Caki2 (cell line): ENCODE data around the gene ATP2A2. TPM values are rescaled to one million over a fixed set of nuclear protein-coding genes. Genes with fewer than 3 reads are reported as not detected.

Source experiments
- DNase-seq: peaks from one replicate; pipeline ENCODE4 v3.0.0-alpha.2; 2015; ENCODE audit warnings: low read depth
- in situ Hi-C: cut with HindIII; loops from 2 replicates; pipeline ENCODE4 v1.10.0; 2016; ENCODE audit warnings: low sequenced_read_pairs, low pct_unique_long_range_greater_than_20kb, mixed read lengths
- total RNA-seq: library from RNA; depleted of rRNA; stranded (reverse); fragments of >200 nt; shearing (Covaris generic); gene quantifications from 2 replicates; pipeline ENCODE4 v1.2.3, GENCODE V29; 2014; ENCODE audit warnings: low replicate concordance; rRNA removed

The ATP2A2 gene
- total RNA-seq, result 8.0 and 15.3 TPM in 2 replicates

GRCh38 chr12:110280779-110281548, at the start of gene ATP2A2:
ATP2A2 (plus strand) TSS chr12:110281247; CDS start chr12:110281790, 543 bp downstream.
- in situ Hi-C loops, result no loop called here
- peak; percentile 83 for DNase-seq

- no peak for DNase-seq
- in situ Hi-C loops, result no loop called here
Measured at GRCh38 chr12:110233212-110233903, 47.7 kb upstream of the ATP2A2 start.

GRCh38 chr12:110234331-110234751, 46.7 kb upstream of the ATP2A2 start:
- in situ Hi-C loops, result no loop called here
- no peak for DNase-seq

- DNase-seq, result no peak
- in situ Hi-C loops, result no loop called here
Measured at GRCh38 chr12:110234755-110235154, 46.3 kb upstream of the ATP2A2 start.

GRCh38 chr12:110235383-110235782, 45.7 kb upstream of the ATP2A2 start:
- DNase-seq, result no peak
- in situ Hi-C loops, result no loop called here

GRCh38 chr12:110243227-110243626, 37.8 kb upstream of the ATP2A2 start:
- in situ Hi-C loops, result no loop called here
- no peak for DNase-seq

- in situ Hi-C loops, result no loop called here
Measured at GRCh38 chr12:110244372-110244771, 36.7 kb upstream of the ATP2A2 start.

GRCh38 chr12:110244829-110245228, 36.2 kb upstream of the ATP2A2 start:
- in situ Hi-C loops, result no loop called here
- no peak for DNase-seq

More at GRCh38 chr12:110244372-110244771, 36.7 kb upstream of the ATP2A2 start:
- DNase-seq, result no peak

- in situ Hi-C loops, result no loop called here
- no peak for DNase-seq
Measured at GRCh38 chr12:110245369-110245772, 35.7 kb upstream of the ATP2A2 start.

- in situ Hi-C loops, result no loop called here
- DNase-seq, result no peak
Measured at GRCh38 chr12:110246636-110247339, 34.3 kb upstream of the ATP2A2 start.

- peak; percentile 95 for DNase-seq
- in situ Hi-C loops, result no loop called here
Measured at GRCh38 chr12:110247340-110248095, 33.5 kb upstream of the ATP2A2 start.

GRCh38 chr12:110248096-110248447, 33.0 kb upstream of the ATP2A2 start:
- in situ Hi-C loops, result no loop called here
- no peak for DNase-seq

- DNase-seq, result no peak
- in situ Hi-C loops, result no loop called here
Measured at GRCh38 chr12:110249105-110249504, 31.9 kb upstream of the ATP2A2 start.

- in situ Hi-C loops, result no loop called here
- DNase-seq, result peak; percentile 84
Measured at GRCh38 chr12:110249716-110250225, 31.3 kb upstream of the ATP2A2 start.

GRCh38 chr12:110251381-110251780, 29.7 kb upstream of the ATP2A2 start:
- no peak for DNase-seq
- in situ Hi-C loops, result no loop called here

GRCh38 chr12:110252716-110253115, 28.3 kb upstream of the ATP2A2 start:
- in situ Hi-C loops, result no loop called here

GRCh38 chr12:110253176-110253575, 27.9 kb upstream of the ATP2A2 start:
- in situ Hi-C loops, result no loop called here
- DNase-seq, result no peak

More at GRCh38 chr12:110252716-110253115, 28.3 kb upstream of the ATP2A2 start:
- no peak for DNase-seq

GRCh38 chr12:110254971-110255540, 26.0 kb upstream of the ATP2A2 start:
- no peak for DNase-seq
- in situ Hi-C loops, result no loop called here
